Kidney epithelial cell (primary cell): Measurements from ENCODE around the gene GPR85. TPM values are rescaled to one million over a fixed set of nuclear protein-coding genes. Genes with fewer than 3 reads are reported as not detected.
"Not testable (repeated sequence)": the region's sequence is repeated elsewhere in the genome, so short reads cannot be mapped to it uniquely, and the experiment has no call there.

Experiments used
- DNase-seq: peaks from one replicate; pipeline ENCODE4 v3.0.0-alpha.2; 2010; ENCODE audit warnings: low read depth
- H3K27me3 ChIP-seq: 2 replicates; pipeline ENCODE4 v1.6.0; 2011; ENCODE audit warnings: low read length; ENCODE audit not compliant: control insufficient read depth, insufficient read depth
- H3K36me3 ChIP-seq: 2 replicates; pipeline ENCODE4 v1.5.1; 2011; ENCODE audit warnings: low read length; ENCODE audit not compliant: control insufficient read depth, insufficient read depth
- H3K4me3 ChIP-seq: 2 replicates; pipeline ENCODE4 v1.5.1; 2011; ENCODE audit warnings: low read depth, mild to moderate bottlenecking, control low read depth, low read length
- total RNA-seq: library from RNA; depleted of rRNA; stranded (reverse); fragments of >200 nt; gene quantifications from 2 replicates; pipeline ENCODE4 v1.2.3, GENCODE V29; 2015
- TF ChIP-seq, protein P1 (sequence below): IDR thresholded peaks from 2 replicates; pipeline ENCODE4 v1.5.1; 2011; ENCODE audit warnings: mild to moderate bottlenecking, moderate library complexity, low read length, control low read depth, inconsistent platforms; ENCODE audit not compliant: insufficient read depth, poor library complexity, severe bottlenecking

GPR85 gene
- total RNA-seq, 1 donor from 2014 or later = 0.42 TPM

DNA sequence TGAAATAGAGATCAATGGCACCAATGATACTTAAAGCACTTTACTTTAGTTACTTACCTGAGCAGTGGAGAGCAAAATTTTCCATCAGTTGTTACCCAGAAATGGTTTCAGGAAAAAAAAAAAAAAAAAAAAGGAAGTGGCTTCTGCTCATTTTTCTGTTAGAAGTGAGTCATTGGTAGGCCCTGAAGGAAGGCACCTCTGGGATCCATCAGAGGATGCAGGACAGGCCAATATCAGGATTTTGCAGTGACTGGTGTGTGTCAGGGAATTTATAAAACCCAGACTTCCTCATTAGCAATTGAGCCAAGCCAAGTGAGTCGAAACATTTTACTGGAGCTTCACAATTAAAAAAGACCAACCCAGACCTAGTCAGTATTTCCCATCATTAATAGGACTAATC lies 34.0 kb upstream of the GPR85 start:
- Histone ChIP-seq H3K4me3 (no peak overlapping the region), H3K36me3 (no peaks in the 10 kb centered on the region), H3K27me3 (no peaks in the 10 kb centered on the region)
- no peak for DNase-seq
- TF ChIP-seq, protein P1, sequence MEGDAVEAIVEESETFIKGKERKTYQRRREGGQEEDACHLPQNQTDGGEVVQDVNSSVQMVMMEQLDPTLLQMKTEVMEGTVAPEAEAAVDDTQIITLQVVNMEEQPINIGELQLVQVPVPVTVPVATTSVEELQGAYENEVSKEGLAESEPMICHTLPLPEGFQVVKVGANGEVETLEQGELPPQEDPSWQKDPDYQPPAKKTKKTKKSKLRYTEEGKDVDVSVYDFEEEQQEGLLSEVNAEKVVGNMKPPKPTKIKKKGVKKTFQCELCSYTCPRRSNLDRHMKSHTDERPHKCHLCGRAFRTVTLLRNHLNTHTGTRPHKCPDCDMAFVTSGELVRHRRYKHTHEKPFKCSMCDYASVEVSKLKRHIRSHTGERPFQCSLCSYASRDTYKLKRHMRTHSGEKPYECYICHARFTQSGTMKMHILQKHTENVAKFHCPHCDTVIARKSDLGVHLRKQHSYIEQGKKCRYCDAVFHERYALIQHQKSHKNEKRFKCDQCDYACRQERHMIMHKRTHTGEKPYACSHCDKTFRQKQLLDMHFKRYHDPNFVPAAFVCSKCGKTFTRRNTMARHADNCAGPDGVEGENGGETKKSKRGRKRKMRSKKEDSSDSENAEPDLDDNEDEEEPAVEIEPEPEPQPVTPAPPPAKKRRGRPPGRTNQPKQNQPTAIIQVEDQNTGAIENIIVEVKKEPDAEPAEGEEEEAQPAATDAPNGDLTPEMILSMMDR = no peak

DNA sequence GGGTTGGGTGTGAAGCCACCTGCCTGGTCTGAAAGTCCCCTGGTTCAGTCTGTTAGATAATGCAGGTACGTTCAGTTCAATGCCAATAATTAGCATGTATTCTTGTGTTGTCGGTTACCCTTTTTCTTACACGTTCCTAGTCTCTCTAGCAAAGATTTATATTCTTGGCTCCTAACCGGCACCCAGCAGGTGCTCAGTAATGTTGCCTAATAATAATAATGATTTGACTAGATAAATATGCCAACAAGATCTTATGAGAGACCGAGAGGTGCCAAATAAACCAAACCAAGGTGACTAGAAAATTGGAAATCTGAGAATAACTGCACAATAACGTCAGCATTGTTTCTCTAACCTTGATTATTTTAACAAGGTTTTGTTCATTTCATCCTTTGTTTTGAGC lies 32.8 kb upstream of the GPR85 start:
- TF ChIP-seq, protein P1 = no peak
- no peak overlapping the region for H3K4me3 ChIP-seq
- H3K36me3 ChIP-seq = no peaks in the 10 kb centered on the region
- no peak for DNase-seq
- H3K27me3 ChIP-seq = no peaks in the 10 kb centered on the region

DNA sequence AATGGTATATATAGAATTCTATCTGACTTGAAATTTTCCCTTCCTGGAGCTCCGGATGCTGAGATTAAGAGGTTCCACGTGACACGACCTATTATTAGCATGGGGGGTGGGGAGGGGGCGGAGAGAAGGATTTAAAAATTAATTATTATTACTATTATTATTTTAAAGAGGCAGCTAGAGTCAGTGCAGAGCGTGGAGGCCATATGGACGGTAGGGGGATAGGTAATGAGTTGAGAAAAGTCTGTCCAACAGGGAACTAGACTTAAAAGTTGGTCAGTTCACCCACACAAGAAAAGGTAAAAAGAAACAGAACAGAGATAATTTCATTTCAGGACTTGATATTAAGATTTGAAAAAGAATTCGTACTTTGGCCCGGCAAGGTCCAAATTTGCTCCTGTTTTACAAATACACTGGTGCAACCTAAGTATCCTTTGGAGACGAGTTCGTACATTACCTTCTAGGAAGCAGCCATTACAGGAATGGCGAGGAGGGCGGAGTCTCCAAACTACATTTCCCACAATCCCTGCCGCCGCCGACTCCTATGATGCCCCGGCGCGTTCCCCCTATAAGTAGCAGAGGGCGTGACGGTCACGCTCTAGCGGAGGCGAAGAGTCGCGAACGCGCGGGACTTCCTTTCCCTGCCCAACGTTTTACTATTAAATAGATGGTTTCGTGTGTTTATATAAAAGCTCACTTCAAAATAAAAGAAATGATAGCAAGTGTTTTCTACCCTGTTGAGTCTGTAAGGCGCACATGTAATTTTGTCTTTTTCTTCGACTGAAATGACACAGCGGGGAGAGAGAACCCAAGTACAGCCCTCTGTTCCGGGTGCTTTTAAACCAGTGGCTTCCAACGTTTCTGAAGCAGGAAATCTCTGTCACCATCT lies 31.7 kb upstream of the GPR85 start, which contains the start of gene SMIM30:
TSS of gene SMIM30 (minus strand) at position 481 of the 886 bp plus-strand sequence. CDS start 976 bp downstream, outside the sequence.
- TF ChIP-seq, protein P1 = no peak
- peak; percentile 67 for DNase-seq
- H3K4me3 ChIP-seq = peak within 1 kb of the TSS; percentile 81
- no peaks in the 10 kb centered on the region for H3K36me3 ChIP-seq
- H3K27me3 ChIP-seq = no peaks in the 10 kb centered on the region

DNA sequence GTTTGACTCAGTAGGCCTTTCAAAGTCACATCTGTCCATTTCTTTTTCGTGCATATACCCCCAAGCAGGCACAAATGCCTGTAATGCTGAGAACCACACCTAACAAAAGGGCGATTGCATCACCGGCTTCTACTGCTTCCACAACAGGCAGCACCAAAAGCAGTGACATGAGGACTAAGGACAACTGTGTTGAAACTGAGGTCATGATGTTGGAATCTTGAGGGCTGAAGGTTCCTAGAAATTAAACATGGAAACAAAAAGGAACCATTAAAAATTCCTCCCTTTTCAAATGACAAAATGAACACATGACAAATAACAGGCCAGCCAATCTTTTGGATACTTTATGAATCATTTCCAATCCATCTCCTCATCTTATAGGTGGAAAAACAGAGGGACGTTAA lies 30.7 kb upstream of the GPR85 start:
- not testable (repeated sequence) for DNase-seq, H3K36me3 ChIP-seq, H3K27me3 ChIP-seq
- peak overlapping the region; percentile 81 for H3K4me3 ChIP-seq

DNA sequence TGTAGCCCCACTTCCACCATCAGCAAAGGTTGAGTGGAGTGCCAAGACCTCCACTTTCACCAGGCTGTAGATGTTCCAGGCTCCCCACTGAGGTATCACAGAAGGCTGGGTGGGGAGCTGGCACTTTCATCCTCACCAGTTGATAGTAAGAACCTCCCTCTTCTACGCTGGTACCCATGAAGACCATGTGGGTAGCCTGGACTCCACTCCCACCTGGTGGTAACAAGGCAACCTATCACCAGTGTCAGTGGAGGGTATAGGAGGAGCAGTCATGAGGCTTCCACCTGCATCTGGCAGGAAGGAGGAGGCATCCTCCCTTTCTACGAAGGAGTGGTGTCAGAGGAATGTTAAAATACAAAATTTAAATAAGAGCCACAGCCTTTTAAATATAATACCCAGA lies 27.3 kb upstream of the GPR85 start:
- Histone ChIP-seq H3K4me3 (no peak overlapping the region), H3K27me3 (no peaks in the 10 kb centered on the region), H3K36me3 (no peaks in the 10 kb centered on the region)
- TF ChIP-seq, protein P1 = peak; percentile 15
- DNase-seq = no peak

DNA sequence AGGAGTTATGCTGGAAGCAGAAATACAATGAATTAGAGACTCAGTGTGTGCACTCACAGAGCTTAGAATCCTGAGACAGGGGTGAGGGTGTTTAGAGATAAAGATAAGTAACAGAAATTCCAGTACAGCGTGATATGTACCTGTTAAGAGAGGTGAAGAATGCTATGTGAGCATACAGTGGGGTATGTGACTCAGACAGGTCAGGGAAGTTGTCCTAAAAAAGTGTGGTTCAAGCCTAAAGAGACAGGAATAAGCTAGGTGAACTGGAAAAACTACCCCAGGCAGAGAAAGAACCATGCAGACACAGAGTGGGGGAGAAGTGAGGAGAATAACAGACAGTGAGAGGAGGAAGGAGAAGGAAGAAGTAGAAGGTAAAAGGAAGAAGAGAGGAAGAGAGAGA lies 23.1 kb upstream of the GPR85 start:
- Histone ChIP-seq H3K36me3 (no peaks in the 10 kb centered on the region), H3K4me3 (no peak overlapping the region), H3K27me3 (no peaks in the 10 kb centered on the region)
- TF ChIP-seq, protein P1 = no peak
- no peak for DNase-seq
